Tibial artery (tissue), 4 donors: ENCODE measurements around the gene ELOA.

ENCODE experiments used
- DNase-seq, 2 donors: peaks; one replicate each; pipeline ENCODE4 v3.0.0-alpha.2; 2019
- H3K27ac ChIP-seq, 2 donors: fragments of 200-600 bp; sonication (generic) in 1 of 2; 1 replicate in 1 of 2; 2 replicates in 1 of 2; pipeline ENCODE4 v1.5.1; 2018 to 2019; ENCODE audit warnings: mild to moderate bottlenecking in 1 of 2
- H3K27me3 ChIP-seq, 2 donors: fragments of 200-600 bp; sonication (generic) in 1 of 2; one replicate each; pipeline versions ENCODE4 v1.5.1 to v1.6.0; 2016 to 2019
- H3K36me3 ChIP-seq, 3 donors: fragments of 200-600 bp; sonication (generic) in 2 of 3; one replicate each; pipeline ENCODE4 v1.5.1; 2016 to 2019; ENCODE audit warnings: mild to moderate bottlenecking in 2 of 3
- H3K4me1 ChIP-seq, 4 donors: fragments of 200-600 bp; sonication (generic) in 2 of 4; 1 replicate in 3 of 4; 2 replicates in 1 of 4; pipeline ENCODE4 v1.5.1; 2016 to 2019
- H3K4me3 ChIP-seq, 2 donors: fragments of 200-600 bp; sonication (generic) in 1 of 2; 1 replicate in 1 of 2; 2 replicates in 1 of 2; pipeline ENCODE4 v1.5.1; 2018 to 2019; ENCODE audit warnings: mild to moderate bottlenecking in 2 of 2
- H3K9me3 ChIP-seq, 3 donors: fragments of 200-600 bp; sonication (generic) in 1 of 3; one replicate each; pipeline ENCODE4 v1.5.1; 2016 to 2019
- intact Hi-C: fragments of 100-400 bp; cut with DNase I; formaldehyde crosslinking; loops from one replicate; pipeline ENCODE4 v1.15.0; 2023; ENCODE audit warnings: low total_unique reads
- TF ChIP-seq, protein P1 (sequence below), 2 experiments: fragments of 200-600 bp in 1 of 2; fragments of 450-650 bp in 1 of 2; IDR thresholded peaks; one replicate each; pipeline ENCODE4 v1.5.1; 2017 to 2019; ENCODE audit warnings: antibody characterized with exemption in 2 of 2, mild to moderate bottlenecking in 1 of 2, moderate library complexity in 1 of 2

ELOA gene

DNA sequence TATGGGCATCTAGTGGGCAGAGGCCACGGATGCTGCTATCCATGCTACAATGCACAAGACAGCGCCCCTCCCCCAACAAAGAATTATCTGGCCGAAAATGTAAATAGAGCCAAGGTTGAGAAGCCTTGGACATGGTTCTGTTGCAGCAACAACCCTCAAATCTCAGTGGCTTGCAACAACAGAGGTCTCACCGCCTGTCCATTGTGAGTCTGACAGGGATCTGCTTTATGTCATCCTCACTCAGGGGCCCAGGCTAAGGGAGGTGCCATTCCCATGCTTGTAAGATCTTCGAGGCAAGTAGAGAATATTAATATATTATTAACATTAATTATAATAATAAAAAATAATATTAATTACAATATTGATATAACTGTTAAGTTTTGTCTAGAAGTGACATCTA, 25.5 kb downstream of the ELOA start:
- no peaks in the 10 kb centered on the region for H3K27me3 ChIP-seq
- no peak for DNase-seq
- H3K4me1 ChIP-seq: peaks cover 0 to 5% (median 0%) of the 10 kb centered on the region in 4 donors
- H3K4me3 ChIP-seq: no peak overlapping the region
- TF ChIP-seq, protein P1, sequence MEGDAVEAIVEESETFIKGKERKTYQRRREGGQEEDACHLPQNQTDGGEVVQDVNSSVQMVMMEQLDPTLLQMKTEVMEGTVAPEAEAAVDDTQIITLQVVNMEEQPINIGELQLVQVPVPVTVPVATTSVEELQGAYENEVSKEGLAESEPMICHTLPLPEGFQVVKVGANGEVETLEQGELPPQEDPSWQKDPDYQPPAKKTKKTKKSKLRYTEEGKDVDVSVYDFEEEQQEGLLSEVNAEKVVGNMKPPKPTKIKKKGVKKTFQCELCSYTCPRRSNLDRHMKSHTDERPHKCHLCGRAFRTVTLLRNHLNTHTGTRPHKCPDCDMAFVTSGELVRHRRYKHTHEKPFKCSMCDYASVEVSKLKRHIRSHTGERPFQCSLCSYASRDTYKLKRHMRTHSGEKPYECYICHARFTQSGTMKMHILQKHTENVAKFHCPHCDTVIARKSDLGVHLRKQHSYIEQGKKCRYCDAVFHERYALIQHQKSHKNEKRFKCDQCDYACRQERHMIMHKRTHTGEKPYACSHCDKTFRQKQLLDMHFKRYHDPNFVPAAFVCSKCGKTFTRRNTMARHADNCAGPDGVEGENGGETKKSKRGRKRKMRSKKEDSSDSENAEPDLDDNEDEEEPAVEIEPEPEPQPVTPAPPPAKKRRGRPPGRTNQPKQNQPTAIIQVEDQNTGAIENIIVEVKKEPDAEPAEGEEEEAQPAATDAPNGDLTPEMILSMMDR (IDR thresholded peaks at IDR 0.05): no peak
- H3K27ac ChIP-seq: no peak overlapping the region
- intact Hi-C loops: no loop called here
- no peaks in the 10 kb centered on the region for H3K9me3 ChIP-seq
- peaks cover 9 to 49% (median 34%) of the 10 kb centered on the region in 3 donors for H3K36me3 ChIP-seq

DNA sequence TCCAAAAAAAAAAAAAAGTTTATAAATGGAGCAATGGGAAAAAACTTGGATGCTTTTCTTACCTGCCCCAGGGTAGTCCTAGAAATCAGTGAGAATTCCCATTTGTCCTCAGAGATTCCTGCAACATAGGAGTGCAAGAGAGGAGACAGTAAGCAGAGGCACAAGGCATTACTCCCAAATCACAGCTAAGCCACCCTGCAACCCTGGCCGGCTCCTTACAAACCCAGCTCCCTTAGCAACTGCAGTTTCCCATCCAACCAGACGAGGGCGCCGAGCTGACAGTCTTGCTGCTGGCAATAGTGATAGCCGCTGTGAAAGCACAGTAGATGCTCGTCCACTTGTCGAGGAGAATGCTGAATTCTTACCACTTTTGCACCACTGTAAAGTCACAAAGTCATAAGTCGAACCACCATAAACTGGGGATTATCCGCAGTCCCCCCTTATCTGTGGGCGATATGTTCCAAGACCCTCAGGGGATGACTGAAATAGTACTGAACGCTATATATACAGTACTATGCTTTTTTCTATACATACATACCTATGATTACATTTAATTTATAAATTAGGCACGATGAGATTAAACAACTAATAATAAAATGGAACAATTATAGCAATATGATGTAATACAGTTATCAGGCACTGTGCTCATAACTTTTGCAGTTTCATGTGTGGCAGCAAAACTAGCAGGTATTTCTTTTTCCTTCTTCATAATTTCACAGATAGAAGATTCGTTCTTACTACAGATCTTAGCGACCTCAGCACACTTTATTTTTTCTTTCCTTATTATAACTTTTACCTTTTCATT, 29.0 kb downstream of the ELOA start:
- no peak overlapping the region for H3K27ac ChIP-seq
- no peaks in the 10 kb centered on the region for H3K9me3 ChIP-seq
- TF ChIP-seq, protein P1 (IDR thresholded peaks at IDR 0.05): peak; percentile 86 to 94
- H3K36me3 ChIP-seq: peaks cover 0 to 24% (median 13%) of the 10 kb centered on the region in 3 donors
- H3K4me1 ChIP-seq: peaks cover 0 to 7% (median 2%) of the 10 kb centered on the region in 4 donors
- no peaks in the 10 kb centered on the region for H3K27me3 ChIP-seq
- H3K4me3 ChIP-seq: no peak overlapping the region
- intact Hi-C loops: no loop called here
- DNase-seq: peak; percentile 89 to 90

DNA sequence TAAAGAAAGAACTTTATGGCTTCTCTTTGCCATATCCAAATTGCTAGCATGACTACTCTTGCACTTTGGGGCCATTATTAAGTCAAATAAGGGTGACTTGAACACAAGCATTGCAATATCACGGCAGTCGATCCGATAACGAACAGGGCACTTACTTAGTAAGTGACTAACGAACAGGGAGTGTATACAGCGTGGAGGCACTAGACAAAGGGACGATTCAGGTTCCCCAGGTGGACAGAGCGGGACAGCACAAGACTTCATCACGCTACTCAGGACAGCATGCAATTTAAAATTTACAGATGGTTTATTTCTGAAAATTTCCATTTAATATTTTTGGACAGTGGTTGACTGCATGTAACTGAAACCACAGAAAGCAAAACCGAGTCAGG, 29.6 kb downstream of the ELOA start:
- DNase-seq: no peak
- H3K27ac ChIP-seq: no peak overlapping the region
- H3K36me3 ChIP-seq: peaks cover 0 to 19% (median 13%) of the 10 kb centered on the region in 3 donors
- TF ChIP-seq, protein P1 (IDR thresholded peaks at IDR 0.05): no peak
- H3K4me3 ChIP-seq: no peak overlapping the region
- intact Hi-C loops: no loop called here
- no peaks in the 10 kb centered on the region for H3K27me3 ChIP-seq
- H3K9me3 ChIP-seq: no peaks in the 10 kb centered on the region
- peaks cover 0 to 11% (median 6%) of the 10 kb centered on the region in 4 donors for H3K4me1 ChIP-seq

DNA sequence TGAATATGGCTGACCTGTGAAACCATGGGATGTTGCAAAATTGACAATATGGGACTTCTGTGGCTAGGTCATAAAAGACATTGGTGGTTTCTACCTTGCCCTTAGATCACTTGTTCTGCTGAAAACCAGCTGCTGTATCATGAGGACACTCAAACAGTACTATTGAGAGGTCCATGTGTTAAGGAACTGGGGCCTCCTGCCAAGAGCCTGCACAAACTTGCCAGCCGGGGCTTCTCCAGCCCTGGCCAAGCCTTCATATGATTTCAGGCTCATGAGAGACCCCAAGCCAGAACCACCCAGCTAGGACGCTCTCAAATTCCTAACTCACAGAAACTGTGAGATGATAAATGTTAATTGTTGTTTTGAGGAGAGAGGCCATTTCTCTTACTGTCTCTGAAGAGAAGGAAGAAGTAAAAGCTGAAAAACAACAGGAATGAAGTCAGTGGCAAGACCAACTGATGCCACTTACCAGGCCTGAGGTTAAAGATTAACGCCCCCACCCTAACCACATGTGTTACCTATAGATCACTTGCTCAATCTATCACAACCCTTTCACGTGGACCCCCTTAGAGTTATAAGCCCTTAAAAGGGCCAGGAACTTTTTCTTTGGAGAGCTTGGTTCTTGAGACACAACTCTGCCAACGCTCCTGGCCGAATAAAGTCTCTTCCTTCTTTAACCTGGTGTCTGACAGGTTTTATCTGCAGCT, 31.1 kb downstream of the ELOA start:
- no peak overlapping the region for H3K4me3 ChIP-seq
- TF ChIP-seq, protein P1 (IDR thresholded peaks at IDR 0.05): no peak
- DNase-seq: no peak
- H3K27ac ChIP-seq: no peak overlapping the region
- intact Hi-C loops: no loop called here
- H3K9me3 ChIP-seq: no peaks in the 10 kb centered on the region
- no peaks in the 10 kb centered on the region for H3K27me3 ChIP-seq
- peaks cover 0 to 18% (median 12%) of the 10 kb centered on the region in 4 donors for H3K4me1 ChIP-seq
- peaks cover 0 to 17% (median 13%) of the 10 kb centered on the region in 3 donors for H3K36me3 ChIP-seq

DNA sequence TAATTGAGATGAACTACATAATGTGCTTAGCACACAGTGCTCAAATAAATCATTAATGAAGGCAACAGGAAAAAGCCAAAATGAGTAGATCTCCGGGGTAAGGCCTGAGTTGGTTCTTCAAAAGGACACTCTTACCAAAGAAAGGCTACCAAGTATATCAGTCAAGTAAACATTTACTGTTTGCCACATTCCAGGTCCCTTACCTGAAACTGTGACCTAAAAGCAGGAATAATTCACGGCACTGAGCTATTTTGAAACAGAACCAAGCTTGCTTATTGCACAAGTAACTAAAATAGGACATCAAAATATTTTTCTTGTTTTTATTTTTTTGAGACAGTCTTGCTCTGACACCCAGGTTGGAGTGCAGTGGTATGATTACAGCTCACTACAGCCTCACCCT, 32.9 kb downstream of the ELOA start:
- Histone ChIP-seq H3K4me3 (no peak overlapping the region), H3K36me3 (peaks cover 0 to 17% (median 16%) of the 10 kb centered on the region in 3 donors), H3K27ac (no peak overlapping the region), H3K27me3 (no peaks in the 10 kb centered on the region), H3K9me3 (no peaks in the 10 kb centered on the region), H3K4me1 (peaks cover 0 to 28% (median 18%) of the 10 kb centered on the region in 4 donors)
- TF ChIP-seq, protein P1 (IDR thresholded peaks at IDR 0.05): no peak
- DNase-seq: no peak
- intact Hi-C loops: loop anchor here (5.0 kb wide), 1 partner anchor 141 kb away; no protein-coding TSS in a partner anchor
